ENCODE results near the gene IL12A. TPM values are rescaled to one million over a fixed set of nuclear protein-coding genes. Genes with fewer than 3 reads are reported as not detected.

IL12A gene
- total and polyA plus RNA-seq, 10 of the 15 experiments (the other 5 are each of a cell fraction or from before 2014, with no cell fraction given): 0.50 to 10.9 (median 3.5) TPM

- ATAC-seq (peak; percentile 36), DNase-seq (ENCODE audit: low read depth, low spot score) (no peak), FAIRE-seq (no peak)
- H3K4me1 ChIP-seq (ENCODE audit: control insufficient read depth, insufficient read depth, low read length): peaks cover 54% of the 10 kb centered on the region
- H3K36me3 ChIP-seq (ENCODE audit: control insufficient read depth in 2 of 2, insufficient read depth in 2 of 2, low read length in 1 of 2): no peaks in the 10 kb centered on the region
- BruUV-seq (replicated peaks): no TSS peak
- peak overlapping the region; percentile 94 for H3K27ac ChIP-seq (ENCODE audit: control insufficient read depth, insufficient read depth)
- no peaks in the 10 kb centered on the region for H3K9me3 ChIP-seq (replicated peaks; ENCODE audit: control insufficient read depth, insufficient read depth, low read length)
- CTCF ChIA-PET: interaction anchor here (1.1 to 14.5 kb wide), 7 partner anchors 19 to 180 kb away, joined by 3 to 843 read pairs (median 106); partner anchors contain the start of gene IL12A
- no peaks in the 10 kb centered on the region for H4K20me1 ChIP-seq (ENCODE audit: control insufficient read depth, insufficient read depth)
- TF ChIP-seq RAD51 (IDR thresholded peaks at IDR 0.05): no peak
- TF ChIP-seq IKZF1 (conservative IDR thresholded peaks at IDR 0.05): 0 out of 2 replicates have a peak, but pooled peaks have one; percentile 28
- peak overlapping the region; percentile 21 for H3K4me2 ChIP-seq (ENCODE audit: control insufficient read depth, insufficient read depth)
- no peaks in the 10 kb centered on the region for H3K27me3 ChIP-seq (replicated peaks in 1 of 2; ENCODE audit: control insufficient read depth in 2 of 2, insufficient read depth in 2 of 2, low read length in 1 of 2)
- POLR2A ChIA-PET: no interaction called here
- H3K9ac ChIP-seq (ENCODE audit: control insufficient read depth, insufficient read depth, low read length): no peak overlapping the region
- no peaks in the 10 kb centered on the region for H3K79me2 ChIP-seq (ENCODE audit: control insufficient read depth, insufficient read depth, low read length)
- no peak overlapping the region for H3K4me3 ChIP-seq
- H2AFZ ChIP-seq (ENCODE audit: control insufficient read depth, low read depth, low read length): no peak overlapping the region; the same call in 1 of the 2 replicates
- RAD21 ChIA-PET (ENCODE audit: unreplicated experiment): interaction anchor here (0.9 to 11.9 kb wide), 6 partner anchors 18 to 402 kb away, joined by 3 to 387 read pairs (median 3); no protein-coding TSS in a partner anchor
- intact Hi-C loops (cut with micrococcal nuclease; ENCODE audit: unreplicated experiment): loop anchor here (5.0 to 10.0 kb wide), 2 partner anchors 687 to 745 kb away; no protein-coding TSS in a partner anchor
- in situ Hi-C loops (cut with MboI): no loop called here
- SMC1A ChIA-PET (ENCODE audit: uncharacterized antibody, unreplicated experiment): interaction anchor here (0.8 to 12.7 kb wide), 7 partner anchors 11 to 131 kb away, joined by 3 to 589 read pairs (median 7); partner anchors contain the start of gene IL12A
Measured at GRCh38 chr3:160009525-160009924, 20.9 kb downstream of the IL12A start.

GRCh38 chr3:160010578-160010977 lies 21.9 kb downstream of the IL12A start:
- DNase-seq (ENCODE audit: low read depth, low spot score): peak; percentile 60
- Histone ChIP-seq H4K20me1 (ENCODE audit: control insufficient read depth, insufficient read depth) (no peaks in the 10 kb centered on the region), H3K79me2 (ENCODE audit: control insufficient read depth, insufficient read depth, low read length) (no peaks in the 10 kb centered on the region), H3K4me1 (ENCODE audit: control insufficient read depth, insufficient read depth, low read length) (peaks cover 52% of the 10 kb centered on the region), H3K36me3 (ENCODE audit: control insufficient read depth in 2 of 2, insufficient read depth in 2 of 2, low read length in 1 of 2) (no peaks in the 10 kb centered on the region), H3K27me3 (replicated peaks in 1 of 2; ENCODE audit: control insufficient read depth in 2 of 2, insufficient read depth in 2 of 2, low read length in 1 of 2) (no peaks in the 10 kb centered on the region), H3K4me3 (0 out of 2 replicates have a peak overlapping the region, but pooled peaks have one; percentile 19), H3K9me3 (replicated peaks; ENCODE audit: control insufficient read depth, insufficient read depth, low read length) (no peaks in the 10 kb centered on the region), H3K9ac (ENCODE audit: control insufficient read depth, insufficient read depth, low read length) (peak overlapping the region; percentile 29; the same call in 1 of the 2 replicates), H3K4me2 (ENCODE audit: control insufficient read depth, insufficient read depth) (peak overlapping the region; percentile 75), H3K27ac (ENCODE audit: control insufficient read depth, insufficient read depth) (peak overlapping the region; percentile 94), H2AFZ (ENCODE audit: control insufficient read depth, low read depth, low read length) (no peak overlapping the region; the same call in 1 of the 2 replicates)
- ChIA-PET POLR2A (interaction anchor here (0.9 to 1.4 kb wide), 3 partner anchors 18 to 107 kb away, joined by 3 to 4 read pairs (median 3); no protein-coding TSS in a partner anchor), RAD21 (ENCODE audit: unreplicated experiment) (interaction anchor here (0.7 to 11.9 kb wide), 6 partner anchors 17 to 124 kb away, joined by 3 to 387 read pairs (median 3); no protein-coding TSS in a partner anchor), SMC1A (ENCODE audit: uncharacterized antibody, unreplicated experiment) (interaction anchor here (0.6 to 6.2 kb wide), 12 partner anchors 8 to 397 kb away, joined by 3 to 48 read pairs (median 4); partner anchors contain the start of gene IL12A), CTCF (interaction anchor here (1.0 to 14.5 kb wide), 8 partner anchors 9 to 182 kb away, joined by 3 to 843 read pairs (median 6); partner anchors contain the start of gene IL12A)
- intact Hi-C loops (cut with micrococcal nuclease; ENCODE audit: unreplicated experiment): loop anchor here (5.0 kb wide), 1 partner anchor 392 kb away; no protein-coding TSS in a partner anchor
- no TSS peak for BruUV-seq (replicated peaks)
- in situ Hi-C loops (cut with MboI): no loop called here
- WGBS (ENCODE audit: insufficient coverage, insufficient replicate concordance, low lambda C conversion rate, missing lambda C conversion rate): 3% methylated on average over 4 of the region's 4 CpGs
- FAIRE-seq: peak; percentile 81
- peak; percentile 72 for ATAC-seq
- no peak for TF ChIP-seq ZBTB11 (CRISPR knock-in tag; IDR thresholded peaks at IDR 0.05)
- no peak for TF ChIP-seq ZNF592 (IDR thresholded peaks at IDR 0.05)
- TF ChIP-seq JUNB (IDR thresholded peaks at IDR 0.05): peak; percentile 58; the same call in 1 of the 2 replicates
- TF ChIP-seq EED (IDR thresholded peaks at IDR 0.05; ENCODE audit: low read depth): peak; percentile 73
